ENCODE measurements around the gene UNC13A.

UNC13A gene

GRCh38 chr19:17626456-17627015, 61.6 kb downstream of the UNC13A start:
- DNase-seq (ENCODE audit: low spot score), result no peak

GRCh38 chr19:17625980-17626379, 62.2 kb downstream of the UNC13A start:
- DNase-seq (ENCODE audit: low spot score), result no peak

- no peak for DNase-seq (ENCODE audit: low spot score)
These were observed 63.1 kb downstream of the UNC13A start for GRCh38 chr19:17625043-17625442.

- no peak for DNase-seq (ENCODE audit: low spot score)
These were observed 63.7 kb downstream of the UNC13A start for GRCh38 chr19:17624314-17624991.

GRCh38 chr19:17623224-17623935, 64.8 kb downstream of the UNC13A start:
- DNase-seq (ENCODE audit: low spot score), result no peak

- no peak for DNase-seq (ENCODE audit: low spot score)
These were observed 67.5 kb downstream of the UNC13A start for GRCh38 chr19:17620696-17621095.

GRCh38 chr19:17618936-17619335, 69.2 kb downstream of the UNC13A start:
- no peak for DNase-seq (ENCODE audit: low spot score)

GRCh38 chr19:17618281-17618903, 69.8 kb downstream of the UNC13A start:
- no peak for DNase-seq (ENCODE audit: low spot score)

- DNase-seq (ENCODE audit: low spot score), result no peak
These were observed 70.4 kb downstream of the UNC13A start for GRCh38 chr19:17617807-17618192.

- DNase-seq (ENCODE audit: low spot score), result peak; percentile 32
These were observed 71.0 kb downstream of the UNC13A start for GRCh38 chr19:17616961-17617806.

GRCh38 chr19:17616686-17616960, 71.5 kb downstream of the UNC13A start:
- DNase-seq (ENCODE audit: low spot score), result no peak

- DNase-seq (ENCODE audit: low spot score), result no peak
These were observed 72.1 kb downstream of the UNC13A start for GRCh38 chr19:17615889-17616685.

GRCh38 chr19:17614476-17614875, 73.7 kb downstream of the UNC13A start:
- no peak for DNase-seq (ENCODE audit: low spot score)

- DNase-seq (ENCODE audit: low spot score), result no peak
These were observed 76.5 kb downstream of the UNC13A start for GRCh38 chr19:17611462-17612244.

- DNase-seq (ENCODE audit: low spot score), result peak; percentile 53
These were observed 77.8 kb downstream of the UNC13A start for GRCh38 chr19:17610384-17610783.

- no peak for DNase-seq (ENCODE audit: low spot score)
These were observed 80.2 kb downstream of the UNC13A start for GRCh38 chr19:17607936-17608335.

GRCh38 chr19:17606590-17607185, 81.5 kb downstream of the UNC13A start:
- no peak for DNase-seq (ENCODE audit: low spot score)

GRCh38 chr19:17605761-17606589, 82.2 kb downstream of the UNC13A start:
- DNase-seq (ENCODE audit: low spot score), result peak; percentile 95

- no peak for DNase-seq (ENCODE audit: low spot score)
These were observed 83.0 kb downstream of the UNC13A start for GRCh38 chr19:17605117-17605516.
